Aorta (tissue), 5 donors: ENCODE data around the gene BTBD2. TPM values are rescaled to one million over a fixed set of nuclear protein-coding genes. Genes with fewer than 3 reads are reported as not detected.
A peak's percentile ranks its signal among the peaks of the same experiment; 100 is the strongest.
"Not testable (repeated sequence)": the region's sequence is repeated elsewhere in the genome, so short reads cannot be mapped to it uniquely, and the experiment has no call there.

ENCODE experiments used
- ATAC-seq: fragments of 200-7000 bp; cut with Tn5 transposase; one replicate; pipeline ENCODE4 v1.9.1; 2022; ENCODE audit warnings: moderate library complexity; ENCODE audit not compliant: low FRiP score
- DNase-seq, 2 donors: peaks; one replicate each; pipeline ENCODE4 v3.0.0-alpha.2; 2020
- H3K27ac ChIP-seq, 2 donors: one replicate each; pipeline ENCODE4 v1.5.1; 2013; ENCODE audit warnings: low read length in 2 of 2, mild to moderate bottlenecking in 2 of 2, moderate library complexity in 2 of 2, control low read depth in 1 of 2, inconsistent platforms in 1 of 2, low read depth in 1 of 2
- H3K27me3 ChIP-seq, 2 donors: one replicate each; pipeline ENCODE4 v1.6.1; 2013; ENCODE audit warnings: control low read depth in 1 of 2, low read length in 1 of 2, mild to moderate bottlenecking in 1 of 2, moderate library complexity in 1 of 2; ENCODE audit not compliant: insufficient read depth in 2 of 2, control insufficient read depth in 1 of 2
- H3K36me3 ChIP-seq, 2 donors: one replicate each; pipeline ENCODE4 v1.6.1; 2013; ENCODE audit warnings: control low read depth in 1 of 2, low read length in 1 of 2, mild to moderate bottlenecking in 1 of 2; ENCODE audit not compliant: insufficient read depth in 2 of 2, control insufficient read depth in 1 of 2
- H3K4me1 ChIP-seq, 2 donors: one replicate each; pipeline ENCODE4 v1.6.1; 2013; ENCODE audit warnings: low read length in 2 of 2, control low read depth in 1 of 2, mild to moderate bottlenecking in 1 of 2, moderate library complexity in 1 of 2; ENCODE audit not compliant: insufficient read depth in 2 of 2, control insufficient read depth in 1 of 2
- H3K4me3 ChIP-seq, 2 donors: one replicate each; pipeline ENCODE4 v1.5.1; 2013; ENCODE audit warnings: low read length in 2 of 2, control low read depth in 1 of 2, mild to moderate bottlenecking in 1 of 2
- H3K9me3 ChIP-seq: one replicate; pipeline ENCODE4 v1.6.1; 2013; ENCODE audit warnings: mild to moderate bottlenecking, low read length; ENCODE audit not compliant: control insufficient read depth
- WGBS, 2 donors: extraction: QIAGEN DNeasy Blood & Tissue Kit; methylation state at CpG; one replicate each; pipeline ENCODE4 v1.1.7; 2013; 5-methylcytosine and 5-hydroxymethylcytosine counted together
- intact Hi-C, 2 donors: fragments of 100-400 bp; cut with DNase I; formaldehyde crosslinking; loops; one replicate each; pipeline versions ENCODE4 v1.14.2 to v1.15.0; 2022
- polyA plus RNA-seq, 2 donors: library from polyadenylated mRNA; stranded (reverse); fragments of 200-250 nt; gene quantifications; one replicate each; pipeline ENCODE4 v1.2.3, GENCODE V29; 2013
- total RNA-seq, 2 donors: library from RNA; stranded (reverse); fragmentation: NEBNext Ultra II Directional; extraction: Animal tissue kit (Norgen Biotek cat#: 25700); gene quantifications; one replicate each; pipeline ENCODE4 v1.2.1, GENCODE V29; 2021
- donor health status: healthy with polysubstance abuse.
- donor health status: Bipolar disorder and iron deficiency.
- donor health status: DM: no; HTN: no; CAD: no.
- donor health status: DM: no; HTN: no; CAD: no.
- donor health status: DM: yes; HTN: yes; CAD: no.

The BTBD2 gene
- total and polyA plus RNA-seq, 4 donors = 27.5 to 62.7 (median 51.5) TPM

- Histone ChIP-seq H3K4me3 (no peak overlapping the region), H3K9me3 (no peaks in the 10 kb centered on the region), H3K27ac (no peak overlapping the region), H3K4me1 (no peaks in the 10 kb centered on the region), H3K27me3 (no peaks in the 10 kb centered on the region), H3K36me3 (peaks cover 0 to 3% of the 10 kb centered on the region in 2 donors)
- ATAC-seq (no peak), DNase-seq (peak in 1 of 2 donors; percentile 31)
- intact Hi-C loops = no loop called here
- 70 to 75% methylated on average over 24 of the region's 24 CpGs for WGBS, 2 donors
Observed at GRCh38 chr19:2037651-2038255, 22.2 kb upstream of the BTBD2 start.

- no peak overlapping the region for H3K27ac ChIP-seq
- H3K4me3 ChIP-seq = no peak overlapping the region
- no peak for DNase-seq
- H3K27me3 ChIP-seq = no peaks in the 10 kb centered on the region
- peaks cover 0 to 3% of the 10 kb centered on the region in 2 donors for H3K36me3 ChIP-seq
- no peaks in the 10 kb centered on the region for H3K9me3 ChIP-seq
- no peaks in the 10 kb centered on the region for H3K4me1 ChIP-seq
- intact Hi-C loops = no loop called here
- no peak for ATAC-seq
- WGBS, 2 donors = 90 to 92% methylated on average over 8 of the region's 8 CpGs
Observed at GRCh38 chr19:2036424-2036823, 20.9 kb upstream of the BTBD2 start.

GRCh38 chr19:2035590-2035991, 20.1 kb upstream of the BTBD2 start:
- Histone ChIP-seq H3K27ac (no peak overlapping the region), H3K36me3 (peaks cover 0 to 2% of the 10 kb centered on the region in 2 donors), H3K27me3 (no peaks in the 10 kb centered on the region), H3K9me3 (no peaks in the 10 kb centered on the region), H3K4me3 (no peak overlapping the region), H3K4me1 (no peaks in the 10 kb centered on the region)
- WGBS, 2 donors = 76 to 81% methylated on average over 14 of the region's 14 CpGs
- DNase-seq (peak in 1 of 2 donors; percentile 45), ATAC-seq (no peak)
- intact Hi-C loops = no loop called here

- peak; percentile 78 to 84 for DNase-seq
- no peak overlapping the region for H3K4me3 ChIP-seq
- intact Hi-C loops = no loop called here
- H3K9me3 ChIP-seq = no peaks in the 10 kb centered on the region
- 37 to 46% methylated on average over 34 of the region's 34 CpGs for WGBS, 2 donors
- no peaks in the 10 kb centered on the region for H3K27me3 ChIP-seq
- H3K4me1 ChIP-seq = no peaks in the 10 kb centered on the region
- no peak for ATAC-seq
- H3K36me3 ChIP-seq = no peaks in the 10 kb centered on the region
- H3K27ac ChIP-seq = no peak overlapping the region
Observed at GRCh38 chr19:2034729-2035589, 19.4 kb upstream of the BTBD2 start.

- H3K27ac ChIP-seq, H3K4me3 ChIP-seq, H3K4me1 ChIP-seq, intact Hi-C loops, DNase-seq, ATAC-seq, H3K9me3 ChIP-seq, H3K36me3 ChIP-seq, H3K27me3 ChIP-seq: not testable (repeated sequence)
- 88 to 93% methylated on average over 15 of the region's 15 CpGs for WGBS, 2 donors
Observed at GRCh38 chr19:2034253-2034652, 18.7 kb upstream of the BTBD2 start.

GRCh38 chr19:2033825-2034159, 18.3 kb upstream of the BTBD2 start:
- Histone ChIP-seq H3K36me3 (no peaks in the 10 kb centered on the region), H3K9me3 (no peaks in the 10 kb centered on the region), H3K27me3 (no peaks in the 10 kb centered on the region), H3K4me1 (no peaks in the 10 kb centered on the region), H3K4me3 (no peak overlapping the region), H3K27ac (no peak overlapping the region)
- DNase-seq (no peak), ATAC-seq (no peak)
- intact Hi-C loops = no loop called here
- 67 to 72% methylated on average over 9 of the region's 9 CpGs for WGBS, 2 donors

- no peak for ATAC-seq
- 87 to 91% methylated on average over 6 of the region's 6 CpGs for WGBS, 2 donors
- no peak overlapping the region for H3K4me3 ChIP-seq
- H3K27ac ChIP-seq = no peak overlapping the region
- H3K36me3 ChIP-seq = no peaks in the 10 kb centered on the region
- no peaks in the 10 kb centered on the region for H3K9me3 ChIP-seq
- H3K27me3 ChIP-seq = no peaks in the 10 kb centered on the region
- H3K4me1 ChIP-seq = no peaks in the 10 kb centered on the region
- intact Hi-C loops = no loop called here
- DNase-seq = no peak
Observed at GRCh38 chr19:2033115-2033824, 17.8 kb upstream of the BTBD2 start.

GRCh38 chr19:2032296-2032941, 16.9 kb upstream of the BTBD2 start:
- intact Hi-C loops = no loop called here
- Histone ChIP-seq H3K36me3 (no peaks in the 10 kb centered on the region), H3K27ac (peak overlapping the region in 1 of 2 donors; percentile 72), H3K9me3 (no peaks in the 10 kb centered on the region), H3K4me3 (no peak overlapping the region), H3K27me3 (no peaks in the 10 kb centered on the region), H3K4me1 (no peaks in the 10 kb centered on the region)
- ATAC-seq (peak; percentile 93), DNase-seq (peak; percentile 98)
- WGBS, 2 donors = 3 to 4% methylated on average over 16 to 19 of the region's 19 CpGs
